Suppressor macrophage (primary cell): ENCODE results near the gene RTKN2.

Experiments
- DNase-seq, 4 experiments: peaks; one replicate each; pipeline ENCODE4 v3.0.0-alpha.2; 2020 to 2022

Gene RTKN2

GRCh38 chr10:62170732-62171131 is 97.9 kb downstream of the RTKN2 start:
- peak in 3 of 4 experiments; percentile 6 to 43 (median 16) for DNase-seq

DNA sequence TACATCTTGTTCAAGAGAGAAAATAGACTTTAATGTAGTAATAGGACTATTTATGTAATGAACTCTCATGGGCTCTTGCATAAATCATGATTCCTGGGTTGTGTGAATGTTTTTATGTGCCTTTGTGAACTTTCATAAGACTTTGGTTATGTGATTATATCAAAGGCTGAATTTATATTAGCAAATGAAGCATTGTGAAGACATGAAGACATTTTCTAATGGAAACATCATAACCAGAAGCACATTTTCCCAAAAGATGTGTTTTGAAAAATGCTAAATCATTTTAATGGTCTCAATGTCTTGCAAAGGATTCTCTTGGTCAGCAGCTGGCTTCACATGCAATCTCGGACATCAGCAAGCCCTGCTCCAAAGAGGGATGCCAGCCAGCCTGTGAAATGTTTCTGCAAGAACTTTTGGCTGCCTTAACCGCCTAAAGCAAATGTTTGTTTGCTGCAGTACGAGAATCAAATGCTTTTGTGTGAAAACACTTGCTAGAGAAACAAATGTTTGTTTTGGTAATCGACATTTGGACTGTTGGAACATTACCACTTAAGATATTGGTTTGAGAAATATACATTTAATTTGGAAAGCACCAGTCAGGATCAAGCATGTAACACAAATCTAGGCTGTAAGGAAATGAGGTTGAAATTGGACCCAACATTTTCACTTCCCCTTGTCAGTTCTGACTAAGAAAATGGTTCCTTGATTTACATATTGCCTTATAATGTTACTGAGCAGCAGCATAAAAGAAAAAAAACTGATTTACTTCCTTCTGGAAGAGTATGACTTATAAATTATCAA is 102.1 kb downstream of the RTKN2 start:
- DNase-seq: peak; percentile 22 to 77 (median 53)

DNA sequence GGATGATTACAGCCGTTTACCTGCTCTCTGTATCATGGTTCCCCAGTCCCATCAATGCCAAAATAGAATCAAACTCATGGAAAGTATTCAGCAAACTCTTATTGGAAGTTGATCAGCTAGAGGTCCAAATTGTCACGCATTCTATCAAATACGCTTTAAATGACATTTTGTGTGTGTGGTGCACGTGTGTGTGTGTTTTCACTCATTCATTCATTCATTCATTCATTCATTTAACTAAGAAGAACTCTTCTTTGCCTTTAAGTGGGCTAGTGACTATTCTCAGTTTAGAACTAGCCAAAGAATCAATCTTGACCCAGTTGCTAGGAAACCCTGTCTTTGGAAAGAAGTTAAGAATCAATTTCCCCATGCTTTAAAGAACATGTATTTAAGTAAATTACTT is 102.8 kb downstream of the RTKN2 start:
- no peak for DNase-seq

DNA sequence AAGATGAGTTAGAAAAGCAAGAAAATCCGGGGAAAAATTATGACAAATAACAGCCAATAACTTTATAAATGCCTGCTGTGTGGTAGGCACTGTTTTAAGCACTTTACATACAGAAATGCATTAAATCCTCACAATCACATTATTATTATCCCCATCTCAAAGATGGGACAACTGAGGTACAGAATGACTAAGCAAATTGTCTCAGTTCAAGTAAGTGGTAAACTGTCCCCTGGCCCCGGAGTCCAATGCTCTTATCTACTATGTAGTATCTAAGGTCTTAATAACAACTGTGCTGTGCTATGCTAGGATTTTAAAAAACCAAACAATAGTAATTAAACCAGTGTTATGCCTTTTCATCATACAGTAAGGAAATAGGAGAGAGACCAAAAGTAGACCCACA is 105.6 kb downstream of the RTKN2 start:
- DNase-seq: no peak

GRCh38 chr10:62162261-62162981 is 106.2 kb downstream of the RTKN2 start:
- DNase-seq: no peak

DNA sequence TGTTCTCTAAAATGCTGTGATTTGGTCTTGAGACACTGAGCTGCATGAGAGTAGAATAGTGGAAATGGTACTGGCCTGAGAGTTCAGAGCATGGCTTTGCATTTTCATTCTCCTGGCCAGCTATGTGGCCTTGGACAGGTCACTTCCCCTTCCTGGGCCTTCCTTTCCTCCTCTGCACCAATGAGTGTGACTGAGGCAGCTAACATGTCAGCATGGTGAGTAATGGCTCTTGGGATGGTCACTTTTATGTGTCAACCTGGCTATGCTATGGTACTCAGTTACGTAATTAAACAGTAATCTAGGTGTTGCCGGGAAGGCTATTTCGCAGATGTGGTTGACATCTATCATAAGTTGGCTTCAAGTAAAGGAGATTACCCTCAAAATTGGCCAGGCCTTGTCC is 109.3 kb downstream of the RTKN2 start:
- DNase-seq: peak; percentile 33 to 68 (median 50)

GRCh38 chr10:62157601-62158000 is 111.0 kb downstream of the RTKN2 start:
- DNase-seq: no peak

GRCh38 chr10:62155054-62155680 is 113.5 kb downstream of the RTKN2 start:
- no peak for DNase-seq

- DNase-seq: no peak
Measured at GRCh38 chr10:62154231-62154630, 114.4 kb downstream of the RTKN2 start.

- DNase-seq: peak; percentile 45 to 88 (median 80)
Measured at GRCh38 chr10:62153191-62153590, 115.5 kb downstream of the RTKN2 start.

DNA sequence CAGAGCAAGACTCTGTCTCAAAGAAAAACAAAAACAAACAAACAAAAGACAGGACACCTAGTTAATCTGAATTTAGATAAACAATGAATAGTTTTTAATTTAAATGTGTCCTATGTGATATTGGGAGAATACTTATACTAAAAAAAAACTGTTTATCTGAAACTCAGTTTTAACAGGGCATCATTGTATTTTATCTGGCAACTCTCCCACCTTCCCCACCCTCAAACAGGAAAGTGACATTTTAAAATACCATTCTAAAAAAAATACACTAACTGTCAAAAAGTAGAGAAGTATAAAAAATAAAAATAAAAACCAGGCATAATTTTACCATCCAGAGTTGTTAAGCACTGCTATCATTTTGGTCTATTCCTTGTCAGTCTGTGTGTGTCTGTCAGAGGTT is 119.0 kb downstream of the RTKN2 start:
- no peak for DNase-seq

GRCh38 chr10:62148155-62148554 is 120.5 kb downstream of the RTKN2 start:
- DNase-seq: no peak

GRCh38 chr10:62147425-62147824 is 121.2 kb downstream of the RTKN2 start:
- DNase-seq: no peak

- no peak for DNase-seq
Measured at GRCh38 chr10:62136931-62137330, 131.7 kb downstream of the RTKN2 start.

DNA sequence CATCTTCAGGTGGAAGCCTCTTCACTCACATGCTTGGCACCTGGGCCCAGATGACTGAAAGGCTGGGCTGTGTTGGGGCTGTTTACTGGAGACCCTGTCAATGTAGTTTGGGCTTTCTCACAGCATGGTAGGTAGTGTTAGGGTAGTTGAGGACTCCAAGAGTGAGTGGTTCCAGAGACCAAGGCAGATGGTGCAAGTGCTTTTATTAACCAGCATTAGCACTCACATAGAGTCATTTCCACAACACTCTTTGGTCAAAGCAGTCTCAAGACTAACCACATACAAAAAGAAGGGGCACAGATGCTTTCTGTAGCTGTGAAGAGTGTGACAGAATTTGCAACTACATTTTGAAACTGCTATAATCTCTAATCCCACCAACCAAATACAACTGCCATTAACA is 135.0 kb downstream of the RTKN2 start:
- no peak for DNase-seq
